Cerebellar nuclear complex (tissue), 1 donor: ENCODE measurements around the gene PLCB2.

Source experiments
- DNase-seq, 2 experiments: peaks; one replicate each; lab custom pipeline; 2025; lab: John Stamatoyannopoulos, UW

The PLCB2 gene

GRCh38 chr15:40269604-40270003, 38.1 kb downstream of the PLCB2 start:
- DNase-seq: no peak

- no peak for DNase-seq
Observed at GRCh38 chr15:40267670-40268069, 40.1 kb downstream of the PLCB2 start.

- DNase-seq: no peak
Observed at GRCh38 chr15:40266828-40267304, 40.9 kb downstream of the PLCB2 start.

GRCh38 chr15:40265875-40266274, 41.9 kb downstream of the PLCB2 start:
- DNase-seq: no peak

DNA sequence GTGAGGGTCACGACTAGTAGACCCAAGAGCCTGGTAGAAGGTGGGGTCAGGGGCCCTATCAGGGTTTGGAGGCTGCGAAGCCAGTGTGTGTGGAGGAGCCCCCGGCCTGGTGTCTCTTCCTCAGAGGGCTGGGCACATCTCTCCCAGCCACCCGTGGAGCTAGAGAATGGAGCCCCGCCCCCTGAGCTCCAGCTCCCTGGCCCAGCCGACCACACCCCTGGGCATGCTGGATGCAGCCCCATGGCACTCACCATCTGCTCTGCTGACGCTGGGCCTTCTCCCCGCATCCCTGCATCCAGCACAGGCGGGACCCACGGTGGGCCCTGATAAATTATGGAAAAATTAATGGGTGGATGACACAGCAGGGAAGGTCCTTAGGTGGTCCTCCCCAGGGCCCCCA, 42.4 kb downstream of the PLCB2 start:
- no peak for DNase-seq

- DNase-seq: no peak
Observed at GRCh38 chr15:40264321-40265153, 43.2 kb downstream of the PLCB2 start.

DNA sequence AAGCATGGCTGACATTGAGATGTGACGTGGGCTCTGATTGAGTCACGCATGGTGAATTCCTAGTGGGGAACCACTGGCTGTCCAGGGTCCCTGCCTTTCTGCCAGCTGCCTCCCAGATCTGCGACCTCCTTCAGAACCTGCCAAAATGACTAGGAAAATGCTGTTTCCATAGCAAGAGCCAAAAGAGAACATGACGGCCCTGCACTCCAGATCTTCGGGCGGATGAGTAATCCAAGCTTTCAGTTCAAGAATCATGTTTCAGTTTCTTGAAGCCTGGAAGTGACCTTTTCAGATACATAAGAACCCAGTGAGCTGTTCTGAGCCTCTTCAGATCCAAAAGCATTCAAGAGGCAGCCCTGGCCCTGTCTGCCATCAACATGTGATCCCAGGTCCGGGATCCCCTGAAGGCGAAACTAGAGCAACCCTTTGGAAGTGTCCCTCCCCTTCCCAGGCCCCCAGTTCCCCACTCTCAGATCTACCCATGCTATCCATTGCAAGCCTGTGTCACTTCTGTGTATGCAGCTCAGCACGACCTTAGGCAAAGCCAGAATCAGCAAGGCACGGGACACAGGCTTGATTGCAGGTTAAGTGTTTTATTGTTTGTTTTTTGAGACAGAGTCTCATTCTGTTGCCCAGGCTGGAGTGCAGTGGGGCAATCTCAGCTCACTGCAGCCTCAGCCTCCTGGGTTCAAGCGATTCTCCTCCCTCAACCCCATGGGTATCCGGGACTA, 44.5 kb downstream of the PLCB2 start:
- no peak for DNase-seq

GRCh38 chr15:40259021-40259420, 48.7 kb downstream of the PLCB2 start:
- DNase-seq: no peak

DNA sequence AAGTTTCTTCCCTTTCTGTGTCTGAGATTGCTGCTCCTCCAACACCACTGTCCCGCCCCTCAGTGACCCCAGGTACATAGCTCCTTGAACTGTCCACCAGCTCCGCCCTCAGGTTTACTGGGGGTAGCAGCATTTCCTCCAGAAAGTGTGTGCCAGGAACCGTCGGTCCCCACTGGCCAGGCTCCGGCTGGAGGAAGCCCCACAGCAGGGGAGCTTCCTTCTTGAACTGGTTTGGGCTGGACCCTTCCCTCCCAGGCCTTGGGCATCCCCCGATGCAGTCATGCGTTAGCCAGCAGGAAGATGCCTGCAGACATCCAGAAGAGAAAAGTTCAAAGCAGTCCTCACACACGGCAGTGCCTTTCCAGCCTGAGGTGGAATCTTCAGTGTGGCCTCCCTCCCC, 49.2 kb downstream of the PLCB2 start:
- DNase-seq: no peak

GRCh38 chr15:40257656-40258450, 49.9 kb downstream of the PLCB2 start:
- DNase-seq: no peak

- DNase-seq: no peak
Observed at GRCh38 chr15:40256638-40257235, 51.0 kb downstream of the PLCB2 start.

- no peak for DNase-seq
Observed at GRCh38 chr15:40255033-40255432, 52.7 kb downstream of the PLCB2 start.

GRCh38 chr15:40254452-40254851, 53.3 kb downstream of the PLCB2 start:
- no peak for DNase-seq

- no peak for DNase-seq
Observed at GRCh38 chr15:40253167-40253790, 54.5 kb downstream of the PLCB2 start.

- no peak for DNase-seq
Observed at GRCh38 chr15:40252438-40253166, 55.1 kb downstream of the PLCB2 start.

DNA sequence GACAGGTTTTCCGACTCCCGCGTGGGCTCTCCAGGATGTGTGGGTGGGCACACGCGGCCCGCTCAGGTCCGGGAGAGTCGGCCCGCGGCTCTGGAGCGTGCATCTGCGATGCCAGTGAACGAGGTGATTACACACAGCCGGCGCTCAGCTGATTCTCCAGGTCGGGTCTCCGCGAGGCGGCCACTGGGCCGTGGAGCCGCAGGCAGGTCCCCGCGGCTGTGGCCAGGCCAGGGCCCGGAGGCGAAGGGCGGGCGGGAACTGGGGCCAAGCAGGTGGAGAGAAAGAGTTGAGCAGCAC, 55.6 kb downstream of the PLCB2 start:
- DNase-seq: no peak

- no peak for DNase-seq
Observed at GRCh38 chr15:40251486-40252140, 56.1 kb downstream of the PLCB2 start.

DNA sequence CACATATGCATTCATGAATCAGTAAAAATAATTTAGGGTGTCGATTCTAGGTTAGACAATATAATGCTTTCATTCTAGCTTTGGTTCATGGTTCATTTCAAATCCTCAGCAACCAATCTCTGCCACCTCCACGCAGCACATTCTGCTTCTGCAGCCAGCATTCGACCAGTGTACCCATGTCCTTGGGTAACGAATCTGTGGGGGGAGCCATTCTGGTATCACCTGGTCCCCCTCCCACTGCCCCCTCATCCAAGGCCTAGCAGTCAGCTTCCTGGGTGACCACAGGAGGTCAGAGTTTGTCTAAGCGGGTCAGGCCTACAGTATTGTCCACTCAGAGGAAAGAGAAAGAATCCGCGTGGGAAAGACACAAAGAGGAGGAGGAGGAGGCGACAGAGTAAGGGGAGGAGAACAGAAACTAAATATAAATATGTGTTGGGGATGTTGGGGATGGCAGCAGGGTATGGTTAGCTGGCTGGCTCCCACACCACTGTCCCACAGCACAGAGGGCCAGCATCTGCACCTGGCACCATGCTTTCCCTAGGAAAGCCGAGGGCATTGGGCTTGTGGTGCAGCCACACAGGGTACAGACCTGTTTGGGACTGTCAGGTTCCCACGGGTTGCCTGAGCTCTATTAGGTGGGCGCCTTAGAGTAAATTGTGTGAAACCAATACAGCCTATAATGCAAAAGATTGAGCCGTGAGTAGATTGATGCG, 56.8 kb downstream of the PLCB2 start:
- no peak for DNase-seq

- no peak for DNase-seq
Observed at GRCh38 chr15:40250304-40250656, 57.5 kb downstream of the PLCB2 start.
